GM18907 (cell line): ENCODE data around the gene SNAI1.
"Not testable (repeated sequence)": the region's sequence is repeated elsewhere in the genome, so short reads cannot be mapped to it uniquely, and the experiment has no call there.

Experiments
- ATAC-seq: cut with Tn5 transposase; IDR thresholded peaks from one replicate; pipeline ENCODE4 v1.9.1; 2021; ENCODE audit warnings: mild to moderate bottlenecking, moderate library complexity; ENCODE audit not compliant: unreplicated experiment

The SNAI1 gene

DNA sequence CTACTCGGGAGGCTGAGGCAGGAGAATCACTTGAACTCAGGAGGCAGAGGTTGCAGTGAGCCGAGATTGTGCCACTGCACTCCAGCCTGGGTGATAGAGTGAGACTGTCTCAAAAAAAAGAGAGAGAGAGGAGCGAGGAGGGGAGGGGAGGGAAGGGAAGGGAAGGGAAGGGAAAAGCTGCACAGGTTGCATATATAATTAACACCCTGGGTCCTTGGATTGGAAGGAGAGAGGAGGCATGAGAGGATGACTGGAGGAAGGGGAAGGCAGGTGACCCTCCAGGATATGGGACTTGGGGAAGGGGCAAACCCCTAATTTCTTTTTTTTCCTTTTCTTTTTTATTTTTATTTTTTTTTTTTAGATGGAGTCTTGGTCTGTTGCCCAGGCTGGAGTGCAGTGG, 28.8 kb downstream of the SNAI1 start:
- not testable (repeated sequence) for ATAC-seq

DNA sequence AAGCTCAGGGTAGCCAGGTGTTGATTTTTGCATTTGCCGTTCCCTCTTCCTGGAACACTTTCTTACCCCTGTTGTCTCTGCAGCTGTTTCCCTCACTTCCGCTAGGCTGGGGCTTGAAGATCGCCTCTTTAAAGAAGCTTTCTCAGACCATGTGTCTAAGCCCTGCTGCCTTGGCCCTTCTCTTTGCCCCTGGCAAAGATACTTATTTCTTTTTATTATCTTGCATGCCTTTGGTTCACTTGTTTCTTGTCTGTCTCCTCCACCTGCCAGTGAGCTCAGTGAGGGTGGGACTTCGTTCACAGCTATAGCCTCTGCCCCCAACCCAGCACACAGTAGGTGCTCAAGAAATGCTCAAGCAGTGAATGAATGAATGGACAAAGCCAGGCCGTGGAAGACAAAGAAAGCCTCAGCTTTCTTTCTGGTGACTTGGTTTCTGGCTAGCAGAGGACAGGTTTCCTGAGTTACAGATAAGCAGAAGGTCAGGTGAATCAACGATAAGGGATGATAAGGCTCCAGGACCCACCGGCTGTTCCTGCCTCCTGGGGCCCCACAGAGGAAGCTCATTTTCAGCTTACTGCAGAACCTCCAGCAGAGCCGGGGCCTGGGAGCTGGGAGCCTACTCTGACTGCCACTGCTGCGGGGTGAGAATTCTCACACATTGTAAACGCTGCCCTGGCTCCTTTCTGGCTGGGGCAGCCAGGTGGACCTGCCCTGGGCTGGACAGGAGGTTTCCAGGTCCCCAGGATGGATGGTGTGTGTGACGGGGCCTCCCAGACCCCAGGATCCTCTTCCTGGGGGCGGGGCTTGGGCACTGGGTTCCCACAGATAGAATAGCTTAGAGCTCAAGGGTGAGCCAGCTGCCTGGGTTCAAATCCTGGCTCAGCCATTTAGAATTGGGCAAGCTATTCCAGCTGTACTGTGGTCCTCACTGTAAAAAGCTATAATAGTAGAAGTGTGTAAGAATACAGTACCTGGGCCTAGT, 29.8 kb downstream of the SNAI1 start:
- ATAC-seq: no peak

DNA sequence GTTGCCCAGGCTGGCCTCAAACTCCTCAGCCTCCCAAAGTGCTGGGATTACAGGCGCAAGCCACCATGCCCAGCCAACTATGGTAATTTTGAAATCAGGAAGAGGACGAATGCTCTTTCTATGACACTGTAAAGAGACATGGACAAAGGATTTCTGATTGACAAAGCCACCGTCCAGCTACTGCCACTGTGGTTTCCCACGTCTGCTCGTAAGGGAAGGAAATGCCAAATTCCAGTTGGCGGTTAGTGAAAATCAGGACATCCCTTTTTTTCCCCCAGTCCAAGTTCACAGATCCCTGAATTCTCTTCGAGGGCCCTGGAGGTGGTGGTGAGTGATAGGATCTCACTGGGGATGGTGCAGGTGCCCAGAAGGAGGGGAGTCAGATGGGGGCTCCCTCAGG, 31.2 kb downstream of the SNAI1 start:
- ATAC-seq: no peak

DNA sequence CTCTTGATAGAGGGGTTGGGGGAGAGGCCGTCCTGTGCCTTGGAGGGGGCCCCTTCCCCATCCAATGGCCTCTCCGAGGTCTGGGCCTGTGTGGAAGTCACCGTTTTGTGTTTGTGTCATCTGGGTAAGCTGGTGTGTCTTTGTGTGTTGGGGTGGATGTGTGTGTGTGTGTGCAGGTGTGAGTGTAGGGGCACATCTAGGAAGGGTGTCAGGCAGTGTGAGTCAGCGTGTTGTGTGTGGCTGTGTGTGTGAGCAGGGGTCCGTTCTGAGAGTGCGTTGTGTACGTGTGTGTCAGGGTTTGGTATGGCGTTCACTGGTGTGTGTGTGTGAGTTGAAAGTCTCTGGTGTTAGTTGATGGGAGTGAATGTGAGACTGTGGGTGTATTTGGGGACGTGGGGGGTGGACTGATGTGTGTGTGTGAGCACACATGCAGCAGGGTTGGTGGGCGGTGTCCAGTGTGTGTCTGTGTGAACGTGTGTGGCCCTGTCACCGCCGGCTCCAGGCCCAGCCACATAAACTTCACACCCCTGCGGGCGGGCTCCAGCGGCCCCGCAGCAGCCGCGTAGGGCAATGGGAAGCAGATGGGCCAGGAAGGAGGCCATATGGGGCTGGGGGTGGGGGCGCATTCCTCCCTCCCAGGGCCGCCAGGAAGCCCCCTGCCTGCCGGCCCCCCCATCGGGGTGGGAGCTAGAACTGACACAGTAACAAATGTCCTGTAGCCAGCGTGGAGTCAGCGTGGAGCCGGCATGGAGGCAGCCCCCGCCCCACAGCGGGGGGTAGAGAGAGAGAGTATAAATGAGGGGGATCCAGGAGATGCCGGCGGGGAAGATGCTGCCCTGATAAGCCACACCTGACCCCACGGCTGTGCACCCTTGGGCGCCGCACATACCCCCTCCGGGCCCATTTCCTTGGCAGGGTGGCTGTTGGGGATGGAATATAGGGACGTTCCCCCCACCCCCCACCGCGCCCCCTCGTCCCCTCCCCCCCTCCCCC, 32.1 kb downstream of the SNAI1 start:
- no peak for ATAC-seq

DNA sequence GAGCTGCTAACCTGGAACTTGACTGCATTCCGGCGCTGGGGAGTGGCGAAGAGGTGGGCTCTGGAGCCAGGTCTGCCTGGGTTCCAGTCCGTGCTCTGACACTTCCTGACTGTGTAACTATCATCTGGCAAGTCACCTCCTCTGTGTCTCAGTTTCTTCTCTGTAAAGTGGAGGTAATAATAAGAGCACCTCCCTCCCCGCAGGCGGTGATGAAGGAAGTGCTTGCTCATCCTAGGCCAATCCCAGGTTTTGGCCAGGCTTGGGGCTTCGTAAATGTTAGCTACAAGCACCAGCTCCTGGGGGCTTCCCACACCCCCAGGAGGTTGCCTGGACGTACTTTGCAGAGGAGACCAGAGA, 32.8 kb downstream of the SNAI1 start:
- ATAC-seq: no peak

DNA sequence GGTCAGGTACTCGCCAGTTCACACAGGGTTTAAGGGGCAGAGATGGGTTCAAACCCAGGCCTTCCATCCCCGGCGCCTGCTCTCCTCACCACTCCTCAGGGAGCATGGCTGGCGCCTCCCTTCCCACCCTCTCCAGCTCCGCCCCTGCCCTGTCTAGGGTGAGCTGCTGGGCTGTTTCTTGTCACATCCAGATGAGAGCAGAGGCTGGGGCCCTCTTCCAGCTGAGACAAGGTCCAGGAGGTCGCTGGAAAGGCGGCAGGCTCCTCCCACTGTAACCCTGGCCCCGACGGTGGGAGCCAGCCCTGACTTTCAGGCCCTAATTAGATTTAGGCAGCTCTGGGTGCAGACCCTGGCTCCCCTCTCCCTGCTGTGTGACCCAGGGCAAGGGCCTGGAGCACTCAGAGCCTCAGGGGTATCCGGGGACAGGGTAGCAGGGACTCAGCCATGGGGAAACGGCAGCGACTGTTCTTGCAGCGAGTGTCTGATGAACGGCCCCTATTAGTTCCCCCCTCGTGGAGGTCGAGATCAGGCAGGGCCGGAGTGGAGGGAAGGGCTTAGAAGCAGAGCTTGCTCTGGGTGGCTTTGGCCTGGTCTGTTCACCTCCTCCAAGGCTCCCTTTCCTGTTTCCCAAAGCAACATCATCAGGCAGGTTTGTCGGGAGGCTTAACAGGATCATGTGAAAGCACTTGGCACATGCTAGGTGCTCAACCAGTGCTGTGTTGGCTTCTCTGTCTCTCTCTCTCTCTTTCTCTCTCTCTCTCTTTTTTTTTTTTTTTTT, 33.4 kb downstream of the SNAI1 start:
- no peak for ATAC-seq

DNA sequence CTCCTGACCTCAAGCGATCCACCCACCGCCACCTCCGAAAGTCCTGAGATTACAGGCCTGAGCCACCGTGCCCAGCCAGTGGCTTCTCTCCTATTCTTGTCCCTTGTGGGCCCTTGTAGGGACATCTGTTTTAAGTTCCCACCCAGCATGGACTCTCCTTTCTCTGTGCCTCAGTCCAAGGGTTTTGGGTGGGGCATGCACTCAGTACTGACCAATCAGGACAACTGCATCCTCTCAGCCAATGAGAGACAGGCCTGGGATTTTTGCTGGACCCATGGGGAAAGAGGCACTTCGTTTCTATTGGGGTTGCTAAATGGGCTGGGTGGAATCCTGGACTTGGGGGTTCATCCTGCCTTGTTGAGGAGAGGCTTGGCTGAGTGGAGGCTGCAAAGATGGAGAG, 34.4 kb downstream of the SNAI1 start:
- ATAC-seq: no peak

DNA sequence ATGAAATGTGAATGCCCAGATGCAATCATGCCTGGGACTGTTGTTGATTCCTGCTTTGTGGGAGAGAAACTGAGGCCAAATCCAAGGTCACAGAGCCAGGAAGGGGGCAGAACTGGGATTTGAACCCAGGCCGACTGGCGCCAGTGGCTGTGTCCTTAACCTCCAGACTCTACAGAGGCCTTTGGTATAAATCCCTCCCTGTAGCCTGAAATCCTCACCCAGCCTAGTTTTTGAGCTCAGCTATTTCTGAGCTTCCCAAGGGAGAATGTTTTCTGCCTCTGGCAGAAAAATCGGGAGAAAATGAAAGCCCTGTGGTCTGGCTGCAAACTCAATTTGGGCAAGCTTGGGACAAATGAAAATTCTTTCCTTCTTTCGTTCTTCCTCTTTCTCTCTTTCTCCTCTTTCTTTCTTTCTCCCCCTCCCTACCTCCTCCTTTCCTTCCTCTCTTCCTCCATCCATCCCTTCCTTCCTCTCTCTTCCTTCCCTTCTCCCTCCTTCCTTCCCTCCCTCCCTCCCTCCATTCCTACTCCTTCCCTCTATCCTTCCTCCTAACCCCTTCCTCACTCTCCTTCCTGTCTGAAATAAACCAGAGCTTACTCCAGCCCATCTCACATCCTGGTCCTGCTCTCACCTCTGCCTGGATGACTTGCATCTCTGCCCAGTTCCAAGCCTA, 34.9 kb downstream of the SNAI1 start:
- ATAC-seq: no peak

DNA sequence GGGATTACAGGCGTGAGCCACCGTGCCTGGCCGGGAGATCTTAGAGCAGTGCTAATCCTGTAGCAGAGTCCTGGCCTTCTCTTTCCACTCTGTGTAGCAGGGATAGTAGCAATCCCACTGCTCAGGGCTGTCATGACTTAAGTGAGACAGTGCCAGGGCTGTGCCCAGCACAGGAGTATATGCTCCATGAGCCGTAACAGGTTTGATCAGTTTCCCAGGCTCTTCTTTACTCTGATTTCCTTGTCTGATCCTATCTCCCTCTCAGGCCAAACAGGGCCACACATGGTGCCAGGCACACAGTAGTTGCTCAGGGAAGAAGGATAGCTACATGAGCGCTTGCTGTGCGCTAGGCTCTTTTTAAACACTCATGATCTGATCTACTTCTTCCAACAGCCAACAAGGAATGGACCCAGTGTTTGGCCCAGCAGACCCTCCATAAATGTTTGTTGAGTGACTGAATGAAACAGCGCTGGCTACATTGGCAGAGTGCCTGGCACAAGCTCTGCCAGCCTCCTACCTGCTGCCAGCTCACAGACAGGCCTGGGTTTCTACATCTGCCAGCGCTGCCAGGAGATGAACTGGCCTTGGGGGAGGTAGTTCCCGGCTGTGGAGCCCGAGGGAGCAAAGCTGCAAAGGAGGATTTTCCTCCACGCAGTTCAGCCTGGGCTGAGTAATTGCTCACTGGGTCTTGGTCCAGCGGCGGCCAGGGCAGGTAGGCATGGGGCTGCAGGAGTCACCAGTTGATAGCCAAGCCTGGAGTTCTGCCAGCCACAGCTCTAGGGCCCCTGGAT, 36.9 kb downstream of the SNAI1 start:
- ATAC-seq: no peak

DNA sequence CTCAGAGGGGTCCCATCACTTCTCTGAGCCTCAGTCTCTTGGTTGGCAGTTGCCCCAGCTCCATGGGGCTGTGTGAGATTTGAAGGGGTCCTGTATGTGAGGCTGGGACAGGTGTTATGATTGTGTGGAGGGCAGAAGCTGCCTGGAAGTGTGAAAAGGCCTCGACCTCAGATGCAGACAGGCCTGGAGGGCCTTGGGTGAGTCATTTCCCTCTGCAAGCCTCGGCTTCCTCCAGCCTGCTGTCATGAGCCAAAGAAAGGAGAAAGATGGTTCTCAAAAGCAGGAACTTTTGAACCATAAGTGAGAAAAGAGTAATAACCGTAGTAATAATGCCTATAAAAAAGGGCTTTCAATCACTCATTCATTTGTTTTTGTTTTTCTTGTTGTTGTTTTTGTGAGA, 37.5 kb downstream of the SNAI1 start:
- ATAC-seq: no peak

DNA sequence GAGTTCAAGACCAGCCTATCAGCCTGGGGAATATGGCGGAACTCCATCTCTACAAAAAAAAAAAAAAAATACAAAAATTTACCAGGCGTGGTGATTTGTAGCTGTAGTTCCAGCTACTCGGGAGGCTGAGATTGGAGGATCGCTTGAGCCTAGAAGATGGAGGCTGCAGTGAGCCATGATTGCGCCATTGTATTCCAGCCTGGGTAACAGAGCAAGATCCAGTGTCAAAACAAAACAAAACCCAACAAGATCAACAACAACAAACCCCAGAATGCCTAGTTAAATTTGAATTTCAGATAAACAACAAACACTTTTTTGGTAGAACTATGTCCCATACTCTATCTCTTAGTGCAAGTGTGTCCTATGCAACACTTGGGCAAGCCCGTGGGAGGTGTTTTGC, 39.9 kb downstream of the SNAI1 start:
- no peak for ATAC-seq

DNA sequence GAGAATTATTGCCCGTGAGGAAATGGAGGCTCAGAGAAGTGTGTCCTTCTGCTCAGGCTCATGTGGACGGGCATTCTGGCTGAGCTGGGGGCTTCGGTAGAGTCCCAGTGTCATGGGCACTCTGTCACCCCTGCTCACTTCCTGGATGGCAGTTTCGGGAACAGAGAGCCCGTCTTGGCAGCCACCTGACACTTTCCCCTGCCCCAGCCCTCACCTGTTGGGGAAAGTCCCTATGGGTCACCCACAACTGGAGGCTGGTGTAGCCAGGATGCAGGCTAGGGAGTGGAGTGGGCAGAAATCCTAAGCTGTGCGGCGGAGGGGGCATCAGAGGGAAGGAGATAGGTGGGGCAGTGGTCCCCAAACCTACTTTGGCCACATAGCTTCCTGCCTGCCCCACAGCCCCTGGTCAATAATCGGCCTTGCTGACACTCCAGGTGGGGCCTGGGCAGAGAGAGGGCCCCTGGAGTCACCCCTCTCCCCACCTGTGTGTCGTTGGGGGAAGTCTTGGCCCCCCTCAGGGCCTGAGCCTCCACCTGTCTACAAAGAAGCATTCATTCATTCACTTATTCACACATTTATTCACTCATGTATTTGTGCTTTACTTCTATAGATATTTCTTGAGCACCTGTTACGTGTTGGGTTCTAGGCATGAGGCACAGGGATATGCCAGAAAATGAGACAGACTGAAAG, 40.5 kb downstream of the SNAI1 start:
- no peak for ATAC-seq

DNA sequence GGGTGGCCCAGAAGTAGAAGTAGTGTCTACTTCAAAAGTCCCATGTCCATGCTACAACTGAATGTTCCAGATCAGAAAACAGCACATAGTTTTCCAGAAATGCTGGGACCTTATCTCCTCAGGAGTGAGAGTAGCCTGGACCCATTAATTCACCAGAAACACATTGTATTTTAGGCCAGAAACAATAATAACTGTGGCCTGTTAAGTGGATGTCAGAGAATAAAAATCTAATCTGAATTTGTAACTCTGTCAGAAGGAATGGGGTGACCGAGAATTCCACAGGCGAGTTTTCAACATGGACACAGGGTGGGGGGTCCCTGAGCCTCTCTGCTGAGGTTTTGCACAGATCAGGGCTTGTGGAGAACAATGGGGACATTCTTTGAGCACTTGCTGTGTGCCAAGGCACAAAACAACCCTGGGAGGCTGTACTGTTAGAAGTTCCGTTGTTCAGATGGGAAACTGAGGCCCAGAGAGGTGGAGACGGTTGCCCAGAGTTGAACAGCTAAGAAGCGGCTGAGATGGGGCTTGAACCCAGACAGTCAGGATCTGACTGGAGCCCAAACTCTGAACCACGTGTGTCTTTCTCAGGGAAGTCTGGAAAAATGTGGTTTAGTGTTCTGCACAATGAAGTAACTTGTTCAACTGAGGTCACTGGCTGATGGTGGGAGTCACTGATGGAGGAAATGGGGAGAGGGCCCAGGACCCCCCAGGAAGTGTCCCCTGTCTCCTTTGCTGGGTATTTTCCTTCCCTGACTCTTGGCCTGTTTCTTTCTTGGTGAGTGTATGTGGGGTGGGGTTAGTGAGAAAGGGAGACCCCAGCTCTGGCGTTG, 44.2 kb downstream of the SNAI1 start:
- ATAC-seq: no peak

DNA sequence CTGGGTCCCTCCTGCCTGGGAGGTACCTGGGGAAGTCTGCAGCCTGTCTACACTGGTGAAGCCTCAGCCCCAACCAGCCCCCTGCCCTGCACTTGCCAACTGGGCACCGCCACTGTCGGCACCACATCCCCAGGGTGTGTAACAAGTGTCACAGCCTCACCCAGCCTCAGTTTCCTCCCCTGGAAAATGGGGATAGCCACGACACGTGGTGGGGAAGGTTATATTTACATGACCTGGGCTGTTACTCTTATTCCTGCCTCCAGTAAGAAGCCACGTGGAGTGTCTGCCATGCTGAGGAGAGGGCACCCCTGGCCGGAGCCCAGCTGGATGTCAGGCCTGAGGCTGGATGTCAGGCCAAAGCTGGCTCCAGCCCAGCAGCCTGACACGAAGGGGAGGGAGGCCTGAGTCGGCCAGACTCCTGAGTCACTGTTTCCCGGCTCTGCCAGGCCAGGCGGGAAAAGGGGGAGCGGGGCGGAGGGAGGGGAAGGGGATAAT, 44.9 kb downstream of the SNAI1 start:
- ATAC-seq: no peak

DNA sequence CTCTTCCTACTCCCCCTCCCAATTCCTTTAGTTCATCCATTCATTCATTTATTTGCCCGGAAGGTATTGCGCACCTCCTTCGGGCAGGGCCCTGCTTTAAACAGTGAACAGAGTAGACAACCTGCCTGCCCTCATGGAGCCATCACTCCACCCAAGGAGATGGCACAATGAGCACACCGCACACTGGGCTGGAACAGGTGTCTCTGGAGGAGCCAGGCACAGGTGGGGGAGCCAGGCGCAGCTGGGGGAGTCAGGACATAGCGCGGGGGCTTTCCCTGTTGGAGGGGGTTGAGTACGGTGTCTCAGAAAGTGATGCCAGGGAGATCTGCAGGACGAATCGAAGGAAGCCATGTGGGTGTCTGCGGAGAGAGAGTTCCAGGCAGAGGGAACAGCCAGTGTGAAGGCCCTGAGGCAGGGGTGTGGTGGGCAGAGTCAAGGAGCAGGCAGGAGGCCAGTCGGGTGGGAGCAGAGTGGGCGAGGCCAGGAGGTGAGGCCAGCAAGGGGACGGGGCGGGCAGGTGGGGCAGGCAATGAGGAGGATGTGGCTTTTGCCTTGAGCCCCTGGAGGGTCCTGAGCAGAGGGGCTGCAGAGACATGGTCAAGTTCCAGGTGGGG, 46.4 kb downstream of the SNAI1 start:
- ATAC-seq: no peak

DNA sequence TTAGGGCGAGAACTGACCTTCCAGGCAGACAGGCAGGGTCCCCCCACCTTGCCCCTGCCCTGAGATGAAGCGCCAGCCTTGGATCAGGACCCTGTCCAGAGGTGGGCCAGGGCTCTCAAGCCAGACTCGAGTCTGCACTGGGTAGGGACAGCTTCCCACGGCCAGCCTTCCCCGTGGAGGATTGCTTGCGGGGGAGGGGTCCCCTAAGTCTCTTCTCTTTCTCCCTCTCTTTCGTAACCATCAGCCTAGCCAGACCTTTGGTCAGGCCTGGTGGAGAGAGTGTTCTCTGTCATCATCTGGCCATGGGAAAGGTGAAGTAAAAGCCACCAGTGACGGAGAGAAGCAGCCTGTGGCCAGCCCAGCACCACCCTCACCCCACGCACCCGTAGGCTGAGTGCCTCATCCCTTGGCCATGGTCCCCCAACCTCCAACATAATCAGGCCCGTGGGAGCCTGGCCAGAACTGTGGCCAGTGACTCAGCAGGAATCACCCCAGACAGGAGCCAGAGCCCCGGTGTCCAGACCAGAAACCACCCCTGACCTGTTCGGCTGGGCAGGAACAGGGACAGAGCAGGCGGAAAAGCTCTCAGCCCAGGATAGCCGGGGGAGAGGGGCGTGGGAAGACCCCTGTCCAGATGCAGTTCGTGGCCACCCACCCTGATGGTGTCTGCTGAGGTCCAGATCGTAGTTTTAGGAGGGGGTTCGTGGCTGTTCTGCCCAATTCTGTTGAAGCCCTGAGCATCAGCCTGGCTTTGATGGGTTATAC, 47.1 kb downstream of the SNAI1 start:
- ATAC-seq: no peak
